K562 (cell line): ENCODE measurements around the gene OLFML2A. TPM values are rescaled to one million over a fixed set of nuclear protein-coding genes. Genes with fewer than 3 reads are reported as not detected.

Experiments
- ASH1L ChIP-seq: fragments of 450-650 bp; IDR thresholded peaks from 2 replicates; pipeline ENCODE4 v1.6.1; 2018; ENCODE audit warnings: borderline replicate concordance, mild to moderate bottlenecking, low read depth; ENCODE audit not compliant: partially characterized antibody
- CHD4 ChIP-seq: fragments of 200-600 bp; sonication (generic); IDR thresholded peaks from 3 replicates; pipeline ENCODE4 v1.6.1; 2012; ENCODE audit warnings: low read depth, mild to moderate bottlenecking, mixed read lengths, low read length, inconsistent platforms; ENCODE audit not compliant: insufficient read depth, insufficient replicate concordance, poor library complexity, severe bottlenecking
- EP300 ChIP-seq: IDR thresholded peaks from 2 replicates; pipeline ENCODE4 v1.6.1; 2012; ENCODE audit warnings: low read length, improper control_type of control experiment
- HEY1 ChIP-seq: fragments of 250-450 bp; sonication (Bioruptor Pico); IDR thresholded peaks from 2 replicates; pipeline ENCODE4 v1.5.0; 2020; ENCODE audit warnings: mild to moderate bottlenecking, moderate library complexity, borderline replicate concordance
- HMGXB4 ChIP-seq: sonication (generic); formaldehyde crosslinking; IDR thresholded peaks from 2 replicates; pipeline ENCODE4 v1.8.1; 2023; ENCODE audit warnings: mild to moderate bottlenecking, missing genetic modification reagents
- MTA1 ChIP-seq: fragments of 450-650 bp; IDR thresholded peaks from 2 replicates; pipeline ENCODE4 v1.6.1; 2017; ENCODE audit warnings: borderline replicate concordance
- NELFE ChIP-seq: IDR thresholded peaks from 2 replicates; pipeline ENCODE4 v1.6.1; 2011; ENCODE audit warnings: mild to moderate bottlenecking; ENCODE audit not compliant: insufficient read depth, insufficient read length
- NFE2 ChIP-seq: IDR thresholded peaks from 2 replicates; pipeline ENCODE4 v1.6.1; 2014; ENCODE audit warnings: antibody characterized with exemption, low read depth
- PRMT5 ChIP-seq: sonication (generic); formaldehyde crosslinking; IDR thresholded peaks from 2 replicates; pipeline ENCODE4 v1.5.0; 2020; ENCODE audit warnings: missing genetic modification reagents
- RCOR1 ChIP-seq, 2 experiments: IDR thresholded peaks; 2 replicates each; pipeline ENCODE4 v1.6.1; 2012; ENCODE audit warnings: low read depth in 2 of 2, low read length in 2 of 2, borderline replicate concordance in 1 of 2, improper control_type of control experiment in 1 of 2
- RFX1 ChIP-seq: fragments of 450-650 bp; IDR thresholded peaks from 2 replicates; pipeline ENCODE4 v1.6.1; 2016; ENCODE audit warnings: mild to moderate bottlenecking, moderate library complexity
- RFX5 ChIP-seq: IDR thresholded peaks from 2 replicates; pipeline ENCODE4 v1.6.1; 2011; ENCODE audit warnings: low read depth, mild to moderate bottlenecking, improper control_type of control experiment, low read length
- SAFB2 ChIP-seq: fragments of 200-400 bp; formaldehyde crosslinking; IDR thresholded peaks from 2 replicates; pipeline ENCODE4 v1.6.1; 2018; ENCODE audit warnings: borderline replicate concordance, low read length, low read depth, moderate library complexity; ENCODE audit not compliant: severe bottlenecking
- SLC30A9 ChIP-seq: fragments of 250-450 bp; sonication (Bioruptor Pico); IDR thresholded peaks from 2 replicates; pipeline ENCODE4 v1.8.0; 2022; ENCODE audit warnings: mild to moderate bottlenecking, moderate library complexity
- SMC3 ChIP-seq: conservative IDR thresholded peaks from 2 replicates; pipeline ENCODE4 v1.6.1; 2011; ENCODE audit warnings: low read depth, low read length, improper control_type of control experiment; ENCODE audit not compliant: insufficient read depth
- WHSC1 ChIP-seq: IDR thresholded peaks from one replicate; pipeline ENCODE4 v1.6.1; 2012; ENCODE audit warnings: low read length, control low read depth, inconsistent platforms
- ZFX ChIP-seq: sonication (generic); formaldehyde crosslinking; IDR thresholded peaks from 2 replicates; pipeline ENCODE4 v1.8.0; 2022; ENCODE audit warnings: mild to moderate bottlenecking, missing genetic modification reagents, moderate library complexity
- ZNF589 ChIP-seq: fragments of 200-800 bp; sonication (Bioruptor generic); IDR thresholded peaks from 2 replicates; pipeline ENCODE4 v1.6.1; 2016; ENCODE audit warnings: low read depth, missing genetic modification characterization, missing compliant biosample characterization
- polyA plus RNA-seq, 8 experiments: library from polyadenylated mRNA; depleted of rRNA in 4 of 8; stranded (reverse) in 5 of 8; unstranded in 3 of 8; fragments of >200 nt; fragmentation: Nextera tagmentation in 2 of 8; fragmentation: Illumina TruSeq in 1 of 8; extraction: Ambion mirVana in 2 of 8; extraction: Trizol in 1 of 8; gene quantifications; 2 replicates each; pipeline versions ENCODE4 v1.2.1 to v1.2.3, GENCODE V29; 2011 to 2014; ENCODE audit warnings: inconsistent platforms in 1 of 8, missing spikeins in 1 of 8
- total RNA-seq, 7 experiments: library from RNA; depleted of rRNA in 6 of 7; stranded (reverse); fragments of >200 nt in 6 of 7; fragmentation: Illumina TruSeq in 2 of 7; extraction: Trizol in 2 of 7; gene quantifications; 2 replicates each; pipeline versions ENCODE4 v1.2.1 to v1.2.3, GENCODE V29; 2011 to 2021; ENCODE audit warnings: low replicate concordance in 1 of 7
- TF ChIP-seq, protein P1 (sequence below): fragments of 450-650 bp; IDR thresholded peaks from 2 replicates; pipeline ENCODE4 v1.6.1; 2014; ENCODE audit warnings: low read depth, mild to moderate bottlenecking, moderate library complexity, borderline replicate concordance
- TF ChIP-seq, protein P2 (sequence below): sonication (generic); formaldehyde crosslinking; IDR thresholded peaks from 2 replicates; pipeline ENCODE4 v1.8.0; 2023; ENCODE audit warnings: mild to moderate bottlenecking, missing genetic modification reagents

OLFML2A gene
- total and polyA plus RNA-seq, 9 of the 15 experiments (the other 6 are each of a cell fraction or from before 2014, with no cell fraction given), result 0.16 TPM; not detected in 8

GRCh38 chr9:124771021-124771866 lies 5.7 kb upstream of the OLFML2A start, which contains the start of gene NR6A1 (continued):
- 0 out of 2 replicates have a peak, but pooled peaks have one; percentile 3 for TF ChIP-seq EP300
- no peak for TF ChIP-seq RFX1
- TF ChIP-seq NFE2, result peak; percentile 49
- TF ChIP-seq ASH1L, result peak; percentile 89
- peak; percentile 52; the same call in 1 of the 2 replicates for TF ChIP-seq RFX5
- peak; percentile 50; the same call in 1 of the 2 replicates for TF ChIP-seq HMGXB4
- no peak for TF ChIP-seq PRMT5 (CRISPR knock-in tag)
- no peak for TF ChIP-seq NELFE
- TF ChIP-seq, protein P1, sequence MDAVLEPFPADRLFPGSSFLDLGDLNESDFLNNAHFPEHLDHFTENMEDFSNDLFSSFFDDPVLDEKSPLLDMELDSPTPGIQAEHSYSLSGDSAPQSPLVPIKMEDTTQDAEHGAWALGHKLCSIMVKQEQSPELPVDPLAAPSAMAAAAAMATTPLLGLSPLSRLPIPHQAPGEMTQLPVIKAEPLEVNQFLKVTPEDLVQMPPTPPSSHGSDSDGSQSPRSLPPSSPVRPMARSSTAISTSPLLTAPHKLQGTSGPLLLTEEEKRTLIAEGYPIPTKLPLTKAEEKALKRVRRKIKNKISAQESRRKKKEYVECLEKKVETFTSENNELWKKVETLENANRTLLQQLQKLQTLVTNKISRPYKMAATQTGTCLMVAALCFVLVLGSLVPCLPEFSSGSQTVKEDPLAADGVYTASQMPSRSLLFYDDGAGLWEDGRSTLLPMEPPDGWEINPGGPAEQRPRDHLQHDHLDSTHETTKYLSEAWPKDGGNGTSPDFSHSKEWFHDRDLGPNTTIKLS, result peak; percentile 93
- no peak for TF ChIP-seq HEY1 (CRISPR knock-in tag)
- TF ChIP-seq SLC30A9 (CRISPR knock-in tag), result no peak
- TF ChIP-seq SMC3, result no peak
- peak; percentile 49 for TF ChIP-seq ZFX (CRISPR knock-in tag)
- no peak for TF ChIP-seq WHSC1
- peak; percentile 68; the same call in 1 of the 2 replicates for TF ChIP-seq ZNF589 (CRISPR knock-in tag)
- TF ChIP-seq MTA1, result peak; percentile 63; the same call in 1 of the 2 replicates
- TF ChIP-seq RCOR1 (IDR thresholded peaks at IDR 0.05; ENCODE audit: borderline replicate concordance in 1 of 2, low read depth in 2 of 2, low read length in 2 of 2), result no peak
- TF ChIP-seq CHD4, result no peak
- TF ChIP-seq, protein P2, sequence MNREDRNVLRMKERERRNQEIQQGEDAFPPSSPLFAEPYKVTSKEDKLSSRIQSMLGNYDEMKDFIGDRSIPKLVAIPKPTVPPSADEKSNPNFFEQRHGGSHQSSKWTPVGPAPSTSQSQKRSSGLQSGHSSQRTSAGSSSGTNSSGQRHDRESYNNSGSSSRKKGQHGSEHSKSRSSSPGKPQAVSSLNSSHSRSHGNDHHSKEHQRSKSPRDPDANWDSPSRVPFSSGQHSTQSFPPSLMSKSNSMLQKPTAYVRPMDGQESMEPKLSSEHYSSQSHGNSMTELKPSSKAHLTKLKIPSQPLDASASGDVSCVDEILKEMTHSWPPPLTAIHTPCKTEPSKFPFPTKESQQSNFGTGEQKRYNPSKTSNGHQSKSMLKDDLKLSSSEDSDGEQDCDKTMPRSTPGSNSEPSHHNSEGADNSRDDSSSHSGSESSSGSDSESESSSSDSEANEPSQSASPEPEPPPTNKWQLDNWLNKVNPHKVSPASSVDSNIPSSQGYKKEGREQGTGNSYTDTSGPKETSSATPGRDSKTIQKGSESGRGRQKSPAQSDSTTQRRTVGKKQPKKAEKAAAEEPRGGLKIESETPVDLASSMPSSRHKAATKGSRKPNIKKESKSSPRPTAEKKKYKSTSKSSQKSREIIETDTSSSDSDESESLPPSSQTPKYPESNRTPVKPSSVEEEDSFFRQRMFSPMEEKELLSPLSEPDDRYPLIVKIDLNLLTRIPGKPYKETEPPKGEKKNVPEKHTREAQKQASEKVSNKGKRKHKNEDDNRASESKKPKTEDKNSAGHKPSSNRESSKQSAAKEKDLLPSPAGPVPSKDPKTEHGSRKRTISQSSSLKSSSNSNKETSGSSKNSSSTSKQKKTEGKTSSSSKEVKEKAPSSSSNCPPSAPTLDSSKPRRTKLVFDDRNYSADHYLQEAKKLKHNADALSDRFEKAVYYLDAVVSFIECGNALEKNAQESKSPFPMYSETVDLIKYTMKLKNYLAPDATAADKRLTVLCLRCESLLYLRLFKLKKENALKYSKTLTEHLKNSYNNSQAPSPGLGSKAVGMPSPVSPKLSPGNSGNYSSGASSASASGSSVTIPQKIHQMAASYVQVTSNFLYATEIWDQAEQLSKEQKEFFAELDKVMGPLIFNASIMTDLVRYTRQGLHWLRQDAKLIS (CRISPR knock-in tag), result no peak; the same call in 1 of the 2 replicates
- no peak for TF ChIP-seq SAFB2
